Measurements from ENCODE around the gene THBS1. TPM values are rescaled to one million over a fixed set of nuclear protein-coding genes. Genes with fewer than 3 reads are reported as not detected.

The THBS1 gene
- total and polyA plus RNA-seq, 2 donors (not counting 1 experiment from before 2014, with no cell fraction given) = 0.63 to 4.3 TPM

DNA sequence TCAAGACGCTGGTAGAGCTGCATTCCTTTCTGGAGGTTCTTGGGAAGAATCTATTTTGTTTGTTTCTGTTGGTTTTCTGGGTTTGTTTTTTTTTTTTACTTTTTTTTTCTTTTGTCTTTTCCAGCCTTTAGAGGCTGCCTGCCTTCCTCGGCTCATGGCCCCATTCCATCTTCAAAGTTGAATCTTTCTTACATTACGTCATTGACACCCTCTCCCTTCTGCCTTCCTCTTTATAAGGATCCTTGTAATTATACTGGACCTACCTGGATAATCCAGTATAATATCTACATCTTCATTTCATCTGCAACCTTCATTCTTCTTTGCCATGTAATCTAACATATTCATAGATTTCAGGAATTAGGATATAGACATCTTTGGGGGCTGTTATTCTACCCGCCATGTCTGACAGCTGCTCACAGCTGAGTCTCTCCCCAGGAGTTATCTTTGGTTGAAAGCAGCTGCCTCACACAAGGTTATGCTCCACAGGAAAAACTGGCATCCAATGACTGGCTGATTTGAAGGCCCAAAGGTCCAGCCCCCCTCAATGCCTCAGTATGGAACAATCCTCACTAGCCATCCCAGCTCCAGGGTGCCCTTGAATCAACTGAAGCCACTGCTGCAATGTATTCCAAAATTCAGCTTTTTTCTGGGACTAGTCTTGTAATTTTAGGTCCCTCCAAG lies 38.4 kb upstream of the THBS1 start:
- intact Hi-C loops (cut with micrococcal nuclease) = no loop called here
- Histone ChIP-seq H3K27me3 (replicated peaks in 1 of 4; ENCODE audit: control extremely low read depth in 1 of 4, control insufficient read depth in 3 of 4, insufficient read depth in 4 of 4, low read length in 3 of 4) (peaks cover 0 to under 1% (median 0%) of the 10 kb centered on the region in 4 experiments), H3K4me3 (ENCODE audit: control extremely low read depth in 1 of 5, extremely low read depth in 1 of 5, insufficient read depth in 1 of 5, low read depth in 2 of 5, low read length in 4 of 5) (no peak overlapping the region), H3K27ac (ENCODE audit: low read length in 2 of 2) (no peak overlapping the region), H2AFZ (ENCODE audit: insufficient read depth, low read depth, low read length, poor library complexity, severe bottlenecking) (no peak overlapping the region), H3K79me2 (ENCODE audit: control insufficient read depth, insufficient read depth, low read length) (no peaks in the 10 kb centered on the region), H3K9ac (ENCODE audit: low read length) (no peak overlapping the region), H3K4me2 (replicated peaks; ENCODE audit: low read depth, low read length, poor library complexity, severe bottlenecking) (no peak overlapping the region), H3K36me3 (replicated peaks in 1 of 2; ENCODE audit: control extremely low read depth in 1 of 2, control insufficient read depth in 1 of 2, extremely low read depth in 1 of 2, insufficient read depth in 2 of 2, low read length in 1 of 2) (no peaks in the 10 kb centered on the region), H3K4me1 (ENCODE audit: control insufficient read depth in 2 of 2, insufficient read depth in 2 of 2, low read length in 2 of 2) (no peaks in the 10 kb centered on the region), H3K9me3 (ENCODE audit: control extremely low read depth in 1 of 3, control insufficient read depth in 2 of 3, insufficient read depth in 1 of 3, low read length in 2 of 3) (no peaks in the 10 kb centered on the region), H4K20me1 (ENCODE audit: control insufficient read depth, insufficient read depth, low read length, poor library complexity, severe bottlenecking) (no peaks in the 10 kb centered on the region)
- H3K4me3 Mint-ChIP-seq = no peak overlapping the region
- H3K27ac Mint-ChIP-seq = no peak overlapping the region
- WGBS (ENCODE audit: insufficient coverage) = 100% methylated on average over 3 of the region's 4 CpGs
- H3K27me3 Mint-ChIP-seq = no peaks in the 10 kb centered on the region
- POLR2A ChIA-PET = no interaction called here
- no peak for TF ChIP-seq CTCF (IDR thresholded peaks at IDR 0.05)
- TF ChIP-seq EZH2 (IDR thresholded peaks at IDR 0.05; ENCODE audit: borderline replicate concordance, insufficient read depth, low read depth, low read length, poor library complexity, severe bottlenecking) = no peak
- H3K9me3 Mint-ChIP-seq (ENCODE audit: insufficient read depth) = peaks cover 3% of the 10 kb centered on the region
- DNase-seq = no peak
- CTCF ChIA-PET = no interaction called here
- no peak for ATAC-seq (ENCODE audit: low read depth)
- H3K4me1 Mint-ChIP-seq = no peaks in the 10 kb centered on the region

DNA sequence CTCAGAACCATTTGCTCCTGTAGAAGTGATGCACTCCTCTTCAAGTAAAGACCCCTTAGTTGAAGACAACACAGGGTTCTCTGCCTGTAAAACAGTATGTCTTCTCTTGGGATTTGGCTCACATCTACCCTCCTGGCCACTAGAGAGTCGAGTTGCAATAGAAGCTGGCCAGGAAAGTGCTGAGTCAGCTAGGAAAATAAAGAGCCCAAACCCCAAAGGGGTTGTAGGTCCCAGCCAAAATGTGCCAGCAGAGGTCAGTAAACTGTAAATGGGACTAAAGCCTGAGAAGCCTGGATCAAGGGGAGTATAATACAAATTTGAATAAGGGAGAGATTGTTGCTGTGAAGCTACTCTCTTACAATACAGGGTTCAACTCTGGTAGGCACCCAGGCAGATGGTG lies 37.2 kb upstream of the THBS1 start:
- POLR2A ChIA-PET = no interaction called here
- Histone ChIP-seq H4K20me1 (ENCODE audit: control insufficient read depth, insufficient read depth, low read length, poor library complexity, severe bottlenecking) (no peaks in the 10 kb centered on the region), H3K79me2 (ENCODE audit: control insufficient read depth, insufficient read depth, low read length) (no peaks in the 10 kb centered on the region), H3K9ac (ENCODE audit: low read length) (no peak overlapping the region), H3K9me3 (ENCODE audit: control extremely low read depth in 1 of 3, control insufficient read depth in 2 of 3, insufficient read depth in 1 of 3, low read length in 2 of 3) (no peaks in the 10 kb centered on the region), H3K4me1 (ENCODE audit: control insufficient read depth in 2 of 2, insufficient read depth in 2 of 2, low read length in 2 of 2) (no peaks in the 10 kb centered on the region), H3K36me3 (replicated peaks in 1 of 2; ENCODE audit: control extremely low read depth in 1 of 2, control insufficient read depth in 1 of 2, extremely low read depth in 1 of 2, insufficient read depth in 2 of 2, low read length in 1 of 2) (no peaks in the 10 kb centered on the region), H3K27me3 (replicated peaks in 1 of 4; ENCODE audit: control extremely low read depth in 1 of 4, control insufficient read depth in 3 of 4, insufficient read depth in 4 of 4, low read length in 3 of 4) (no peaks in the 10 kb centered on the region), H2AFZ (ENCODE audit: insufficient read depth, low read depth, low read length, poor library complexity, severe bottlenecking) (no peak overlapping the region), H3K27ac (ENCODE audit: low read length in 2 of 2) (no peak overlapping the region), H3K4me3 (ENCODE audit: control extremely low read depth in 1 of 5, extremely low read depth in 1 of 5, insufficient read depth in 1 of 5, low read depth in 2 of 5, low read length in 4 of 5) (no peak overlapping the region), H3K4me2 (replicated peaks; ENCODE audit: low read depth, low read length, poor library complexity, severe bottlenecking) (no peak overlapping the region)
- H3K27me3 Mint-ChIP-seq = no peaks in the 10 kb centered on the region
- CTCF ChIA-PET = no interaction called here
- intact Hi-C loops (cut with micrococcal nuclease) = no loop called here
- WGBS (ENCODE audit: insufficient coverage) = 38% methylated on average over 1 of the region's 1 CpG
- H3K4me3 Mint-ChIP-seq = no peak overlapping the region
- peaks cover 3% of the 10 kb centered on the region for H3K9me3 Mint-ChIP-seq (ENCODE audit: insufficient read depth)
- no peak for DNase-seq
- no peak for ATAC-seq (ENCODE audit: low read depth)
- H3K4me1 Mint-ChIP-seq = no peaks in the 10 kb centered on the region
- TF ChIP-seq EZH2 (IDR thresholded peaks at IDR 0.05; ENCODE audit: borderline replicate concordance, insufficient read depth, low read depth, low read length, poor library complexity, severe bottlenecking) (no peak), CTCF (IDR thresholded peaks at IDR 0.05) (no peak)
- no peak overlapping the region for H3K27ac Mint-ChIP-seq
